ENCODE measurements around the gene PNPT1. TPM values are rescaled to one million over a fixed set of nuclear protein-coding genes. Genes with fewer than 3 reads are reported as not detected.
A peak's percentile ranks its signal among the peaks of the same experiment; 100 is the strongest.

PNPT1 gene
- total and polyA plus RNA-seq, 10 of the 15 experiments (the other 5 are each of a cell fraction or from before 2014, with no cell fraction given), result 34.2 to 67.7 (median 43.3) TPM

GRCh38 chr2:55616551-55617174 lies 77.0 kb downstream of the PNPT1 start:
- Histone ChIP-seq H3K4me3 (peak overlapping the region; percentile 74), H3K36me3 (ENCODE audit: control insufficient read depth in 2 of 2, insufficient read depth in 2 of 2, low read length in 1 of 2) (peaks cover 0 to 18% of the 10 kb centered on the region in 2 experiments; a peak in 2 of 4 replicates), H3K79me2 (ENCODE audit: control insufficient read depth, insufficient read depth, low read length) (peaks cover 90% of the 10 kb centered on the region), H3K9ac (ENCODE audit: control insufficient read depth, insufficient read depth, low read length) (peak overlapping the region; percentile 96), H2AFZ (ENCODE audit: control insufficient read depth, low read depth, low read length) (peak overlapping the region; percentile 35), H4K20me1 (ENCODE audit: control insufficient read depth, insufficient read depth) (0 out of 2 replicates have a peak, but pooled peaks cover 3% of the 10 kb centered on the region), H3K4me2 (ENCODE audit: control insufficient read depth, insufficient read depth) (peak overlapping the region; percentile 50), H3K4me1 (ENCODE audit: control insufficient read depth, insufficient read depth, low read length) (peaks cover 3% of the 10 kb centered on the region), H3K9me3 (replicated peaks; ENCODE audit: control insufficient read depth, insufficient read depth, low read length) (no peaks in the 10 kb centered on the region), H3K27me3 (replicated peaks in 1 of 2; ENCODE audit: control insufficient read depth in 2 of 2, insufficient read depth in 2 of 2, low read length in 1 of 2) (no peaks in the 10 kb centered on the region), H3K27ac (ENCODE audit: control insufficient read depth, insufficient read depth) (peak overlapping the region; percentile 93)
- POLR2A ChIA-PET, result interaction anchor here (0.9 to 3.1 kb wide), 3 partner anchors 9 to 96 kb away, joined by 3 to 23 read pairs (median 7); partner anchors contain the start of gene CFAP36
- SMC1A ChIA-PET (ENCODE audit: uncharacterized antibody, unreplicated experiment), result interaction anchor here (0.6 to 0.7 kb wide), 2 partner anchors 8 to 24 kb away, joined by 3 to 4 read pairs; no protein-coding TSS in a partner anchor
- WGBS (ENCODE audit: insufficient coverage, insufficient replicate concordance, low lambda C conversion rate, missing lambda C conversion rate), result under 1% methylated on average over 24 of the region's 24 CpGs
- RAD21 ChIA-PET (ENCODE audit: unreplicated experiment), result interaction anchor here (1.4 kb wide), 1 partner anchor 97 kb away, joined by 5 read pairs; the partner anchor contains the start of gene CFAP36
- in situ Hi-C loops (cut with MboI) (no loop called here), intact Hi-C loops (cut with micrococcal nuclease; ENCODE audit: unreplicated experiment) (loop anchor here (5.0 to 10.0 kb wide), 3 partner anchors 332 to 1042 kb away; partner anchors contain the start of genes CLHC1 and RPS27A)
- BruUV-seq (replicated peaks), result no TSS peak
- CTCF ChIA-PET, result interaction anchor here (1.0 kb wide), 1 partner anchor 20 kb away, joined by 3 read pairs; no protein-coding TSS in a partner anchor
- DNase-seq (ENCODE audit: low read depth, low spot score) (no peak), FAIRE-seq (no peak), ATAC-seq (peak; percentile 31)
- TF ChIP-seq SUZ12 (IDR thresholded peaks at IDR 0.05; ENCODE audit: unreplicated experiment), result no peak
- TF ChIP-seq SIN3A (IDR thresholded peaks at IDR 0.05; ENCODE audit: low read depth, low read length), result peak; percentile 78; the same call in 1 of the 2 replicates
- TF ChIP-seq ZBTB11 (CRISPR knock-in tag; IDR thresholded peaks at IDR 0.05), result no peak
- peak; percentile 46; the same call in 1 of the 2 replicates for TF ChIP-seq SPI1 (IDR thresholded peaks at IDR 0.05; ENCODE audit: borderline replicate concordance, insufficient read depth, low read depth, low read length)
- TF ChIP-seq E4F1 (IDR thresholded peaks at IDR 0.05; ENCODE audit: borderline replicate concordance, partially characterized antibody), result no peak
- 0 out of 2 replicates have a peak, but pooled peaks have one; percentile 11 for TF ChIP-seq ZNF384 (IDR thresholded peaks at IDR 0.05; ENCODE audit: borderline replicate concordance, low read depth, low read length)
- TF ChIP-seq CREM (IDR thresholded peaks at IDR 0.05; ENCODE audit: low read depth), result no peak
- 0 out of 2 replicates have a peak, but pooled peaks have one; percentile 78 for TF ChIP-seq WRNIP1 (IDR thresholded peaks at IDR 0.05; ENCODE audit: borderline replicate concordance, low read depth, low read length)
- TF ChIP-seq MXI1 (IDR thresholded peaks at IDR 0.05; ENCODE audit: low read depth, low read length), result peak; percentile 87
- peak in 1 of 2 experiments; percentile 48; a peak in 1 of 4 replicates for TF ChIP-seq IKZF2 (IDR thresholded peaks at IDR 0.05)
- TF ChIP-seq TCF3 (IDR thresholded peaks at IDR 0.05; ENCODE audit: borderline replicate concordance, insufficient read depth, low read depth, low read length), result 0 out of 2 replicates have a peak, but pooled peaks have one; percentile 36
- peak; percentile 69; the same call in 1 of the 2 replicates for TF ChIP-seq TCF12 (IDR thresholded peaks at IDR 0.05; ENCODE audit: low read depth, low read length)
- 0 out of 2 replicates have a peak, but pooled peaks have one; percentile 2 for TF ChIP-seq CHD2 (IDR thresholded peaks at IDR 0.05; ENCODE audit: borderline replicate concordance, low read depth, low read length)
- no peak for TF ChIP-seq POLR2A (IDR thresholded peaks at IDR 0.05; ENCODE audit: low read depth, low read length)
- 0 out of 2 replicates have a peak, but pooled peaks have one; percentile 19 for TF ChIP-seq TAF1 (IDR thresholded peaks at IDR 0.05; ENCODE audit: borderline replicate concordance, low read depth, low read length)
- TF ChIP-seq NR2F1 (conservative IDR thresholded peaks at IDR 0.05), result no peak
- peak; percentile 72 to 85; a peak in 3 of 4 replicates for TF ChIP-seq BHLHE40 (IDR thresholded peaks at IDR 0.05; ENCODE audit: borderline replicate concordance in 1 of 2, low read depth in 2 of 2, low read length in 1 of 2)
